Gastrocnemius medialis (tissue), 4 donors: ENCODE measurements around the gene CXCR2. TPM values are rescaled to one million over a fixed set of nuclear protein-coding genes. Genes with fewer than 3 reads are reported as not detected.
"Not testable (repeated sequence)": the region's sequence is repeated elsewhere in the genome, so short reads cannot be mapped to it uniquely, and the experiment has no call there.

Experiments
- ATAC-seq, 2 donors: fragments of 150-250 bp; one replicate each; pipeline ENCODE4 v1.9.1; 2016
- DNase-seq, 2 donors: peaks; one replicate each; pipeline ENCODE4 v3.0.0-alpha.2; 2019
- H3K27ac ChIP-seq, 4 donors: fragments of 200-600 bp; sonication (generic); 1 replicate in 1 of 4; 2 replicates in 3 of 4; pipeline ENCODE4 v1.5.1; 2016 to 2018; ENCODE audit warnings: mild to moderate bottlenecking in 2 of 4, moderate library complexity in 1 of 4
- H3K27me3 ChIP-seq, 3 donors: fragments of 200-600 bp; sonication (generic) in 2 of 3; 1 replicate in 1 of 3; 2 replicates in 2 of 3; pipeline versions ENCODE4 v1.5.1 to v1.6.0; 2016 to 2019; ENCODE audit warnings: mild to moderate bottlenecking in 1 of 3, moderate library complexity in 1 of 3
- H3K36me3 ChIP-seq, 2 donors: fragments of 200-600 bp; sonication (generic) in 1 of 2; one replicate each; pipeline ENCODE4 v1.5.1; 2017 to 2018
- H3K4me1 ChIP-seq, 2 donors: fragments of 200-600 bp; sonication (generic) in 1 of 2; one replicate each; pipeline ENCODE4 v1.5.1; 2016 to 2017; ENCODE audit warnings: mild to moderate bottlenecking in 2 of 2
- H3K4me3 ChIP-seq, 4 donors: fragments of 200-600 bp; sonication (generic) in 3 of 4; 1 replicate in 1 of 4; 2 replicates in 3 of 4; pipeline ENCODE4 v1.5.1; 2016 to 2019; ENCODE audit warnings: mild to moderate bottlenecking in 2 of 4
- H3K9me3 ChIP-seq, 3 donors: fragments of 200-600 bp; sonication (generic) in 2 of 3; 1 replicate in 1 of 3; 2 replicates in 2 of 3; pipeline ENCODE4 v1.5.1; 2016 to 2019
- CTCF ChIP-seq, 5 experiments: fragments of 450-650 bp in 3 of 5; fragments of 200-600 bp in 2 of 5; sonication (generic) in 2 of 5; IDR thresholded peaks in 4 of 5; conservative IDR thresholded peaks in 1 of 5; 1 replicate in 4 of 5; 2 replicates in 1 of 5; pipeline ENCODE4 v1.5.1; 2016 to 2019; ENCODE audit warnings: antibody characterized with exemption in 5 of 5, mild to moderate bottlenecking in 3 of 5, moderate library complexity in 3 of 5
- POLR2A ChIP-seq, 2 donors: fragments of 450-650 bp; IDR thresholded peaks; one replicate each; pipeline ENCODE4 v1.6.1; 2017; ENCODE audit warnings: antibody characterized with exemption in 2 of 2, mild to moderate bottlenecking in 2 of 2, moderate library complexity in 2 of 2
- in situ Hi-C, 4 donors: fragments of 200-750 bp; cut with MboI; loops; one replicate each; pipeline versions ENCODE4 v1.15.0 to v1.8.0; 2017; ENCODE audit warnings: low sequenced_read_pairs in 4 of 4
- intact Hi-C: fragments of 100-400 bp; cut with DNase I; formaldehyde crosslinking; loops from one replicate; pipeline ENCODE4 v1.15.1; 2023; ENCODE audit warnings: low total_unique reads
- total RNA-seq, 4 donors: library from RNA; depleted of rRNA; stranded (reverse); fragments of >200 nt; gene quantifications; one replicate each; pipeline versions ENCODE4 v1.1.0 to v1.2.3, GENCODE V29; 2016

CXCR2 gene
- total RNA-seq, 4 donors from 2014 or later = 0.07 to 0.61 (median 0.26) TPM; not detected in 1

- intact Hi-C loops, H3K9me3 ChIP-seq, H3K27me3 ChIP-seq, H3K27ac ChIP-seq, DNase-seq, H3K4me3 ChIP-seq, ATAC-seq, H3K36me3 ChIP-seq, H3K4me1 ChIP-seq, in situ Hi-C loops: not testable (repeated sequence)
Observed at GRCh38 chr2:218122286-218122685, 3.5 kb upstream of the CXCR2 start.

- in situ Hi-C loops = no loop called here
Observed at GRCh38 chr2:218123986-218124385, 1.8 kb upstream of the CXCR2 start.

GRCh38 chr2:218125095-218125494 is 733 bp upstream of the CXCR2 start:
- Histone ChIP-seq H3K27ac (no peak overlapping the region), H3K4me3 (no peak overlapping the region), H3K9me3 (no peaks in the 10 kb centered on the region), H3K36me3 (no peaks in the 10 kb centered on the region), H3K4me1 (no peaks in the 10 kb centered on the region), H3K27me3 (peaks cover 0 to 2% (median 0%) of the 10 kb centered on the region in 3 donors)
- in situ Hi-C loops = no loop called here
- no peak for DNase-seq
- intact Hi-C loops = no loop called here
- no peak for TF ChIP-seq POLR2A (IDR thresholded peaks at IDR 0.05)
- ATAC-seq = no peak

More at GRCh38 chr2:218123986-218124385, 1.8 kb upstream of the CXCR2 start:
- no peak for ATAC-seq
- intact Hi-C loops = no loop called here
- no peaks in the 10 kb centered on the region for H3K4me1 ChIP-seq
- no peaks in the 10 kb centered on the region for H3K36me3 ChIP-seq
- peaks cover 0 to 2% (median 0%) of the 10 kb centered on the region in 3 donors for H3K27me3 ChIP-seq
- no peaks in the 10 kb centered on the region for H3K9me3 ChIP-seq
- H3K27ac ChIP-seq = no peak overlapping the region
- DNase-seq = no peak
- H3K4me3 ChIP-seq = no peak overlapping the region
- TF ChIP-seq POLR2A (IDR thresholded peaks at IDR 0.05) (no peak), CTCF (IDR thresholded peaks at IDR 0.05 in 4 of 5, conservative IDR thresholded peaks at IDR 0.05 in 1 of 5) (no peak)

GRCh38 chr2:218127929-218128455 is 2.2 kb downstream of the CXCR2 start:
- ATAC-seq = no peak
- intact Hi-C loops = no loop called here
- no peak for DNase-seq
- Histone ChIP-seq H3K27ac (no peak overlapping the region), H3K4me1 (no peaks in the 10 kb centered on the region), H3K36me3 (no peaks in the 10 kb centered on the region), H3K4me3 (no peak overlapping the region), H3K27me3 (peaks cover 0 to 2% (median 0%) of the 10 kb centered on the region in 3 donors), H3K9me3 (no peaks in the 10 kb centered on the region)
- in situ Hi-C loops = no loop called here
- TF ChIP-seq POLR2A (IDR thresholded peaks at IDR 0.05) = no peak
- no peak for TF ChIP-seq CTCF (IDR thresholded peaks at IDR 0.05 in 4 of 5, conservative IDR thresholded peaks at IDR 0.05 in 1 of 5)

- no peak overlapping the region for H3K27ac ChIP-seq
- DNase-seq (no peak), ATAC-seq (no peak)
- no peak for TF ChIP-seq CTCF (IDR thresholded peaks at IDR 0.05 in 4 of 5, conservative IDR thresholded peaks at IDR 0.05 in 1 of 5)
- TF ChIP-seq POLR2A (IDR thresholded peaks at IDR 0.05) = no peak
- H3K27me3 ChIP-seq = peaks cover 0 to 2% (median 0%) of the 10 kb centered on the region in 3 donors
- H3K36me3 ChIP-seq = no peaks in the 10 kb centered on the region
- intact Hi-C loops = no loop called here
- H3K9me3 ChIP-seq = no peaks in the 10 kb centered on the region
- H3K4me3 ChIP-seq = no peak overlapping the region
- in situ Hi-C loops = no loop called here
- H3K4me1 ChIP-seq = no peaks in the 10 kb centered on the region
Observed at GRCh38 chr2:218128781-218129457, 3.1 kb downstream of the CXCR2 start.
